Mucosa of gallbladder (tissue), 1 donor: ENCODE data around the gene TAF9B. TPM values are rescaled to one million over a fixed set of nuclear protein-coding genes. Genes with fewer than 3 reads are reported as not detected.
"Not testable (repeated sequence)": the region's sequence is repeated elsewhere in the genome, so short reads cannot be mapped to it uniquely, and the experiment has no call there.

ENCODE experiments used
- DNase-seq: peaks from one replicate; pipeline ENCODE4 v3.0.0-alpha.2; 2020; ENCODE audit warnings: low spot score
- total RNA-seq: library from RNA; stranded (reverse); gene quantifications from one replicate; pipeline ENCODE4 v1.2.1, GENCODE V29; 2021
- donor health status: DM: no; HTN: no; CAD: no.

TAF9B gene
- total RNA-seq = 17.1 TPM

GRCh38 chrX:78139160-78140123 is at the start of gene TAF9B:
TAF9B (minus strand) TSS chrX:78139650; CDS start chrX:78139611, 39 bp downstream.
- DNase-seq = peak; percentile 85

- DNase-seq = no peak
Measured at GRCh38 chrX:78182881-78183280, 43.4 kb upstream of the TAF9B start.

GRCh38 chrX:78181307-78181706 is 41.9 kb upstream of the TAF9B start:
- DNase-seq = no peak

- no peak for DNase-seq
Measured at GRCh38 chrX:78168065-78168464, 28.6 kb upstream of the TAF9B start.

GRCh38 chrX:78165425-78165824 is 26.0 kb upstream of the TAF9B start:
- no peak for DNase-seq

- not testable (repeated sequence) for DNase-seq
Measured at GRCh38 chrX:78163175-78163574, 23.7 kb upstream of the TAF9B start.

- not testable (repeated sequence) for DNase-seq
Measured at GRCh38 chrX:78160711-78161110, 21.3 kb upstream of the TAF9B start.

- DNase-seq = not testable (repeated sequence)
Measured at GRCh38 chrX:78157846-78158245, 18.4 kb upstream of the TAF9B start.

- not testable (repeated sequence) for DNase-seq
Measured at GRCh38 chrX:78157373-78157772, 17.9 kb upstream of the TAF9B start.

- not testable (repeated sequence) for DNase-seq
Measured at GRCh38 chrX:78147002-78147540, 7.6 kb upstream of the TAF9B start.

GRCh38 chrX:78140206-78140605 is 756 bp upstream of the TAF9B start:
- DNase-seq = no peak

GRCh38 chrX:78133238-78133960 is 6.1 kb downstream of the TAF9B start:
- no peak for DNase-seq

- no peak for DNase-seq
Measured at GRCh38 chrX:78131117-78131516, 8.3 kb downstream of the TAF9B start.

- DNase-seq = no peak
Measured at GRCh38 chrX:78130396-78130795, 9.1 kb downstream of the TAF9B start.

- no peak for DNase-seq
Measured at GRCh38 chrX:78129714-78130113, 9.7 kb downstream of the TAF9B start.

GRCh38 chrX:78125781-78126180 is 13.7 kb downstream of the TAF9B start:
- not testable (repeated sequence) for DNase-seq

GRCh38 chrX:78125148-78125547 is 14.3 kb downstream of the TAF9B start:
- DNase-seq = no peak

- no peak for DNase-seq
Measured at GRCh38 chrX:78124307-78124706, 15.1 kb downstream of the TAF9B start.

GRCh38 chrX:78123190-78123589 is 16.3 kb downstream of the TAF9B start:
- no peak for DNase-seq

- DNase-seq = no peak
Measured at GRCh38 chrX:78119521-78120227, 19.8 kb downstream of the TAF9B start.

GRCh38 chrX:78118628-78119027 is 20.8 kb downstream of the TAF9B start:
- DNase-seq = no peak

- DNase-seq = no peak
Measured at GRCh38 chrX:78116766-78117165, 22.7 kb downstream of the TAF9B start.
